Nephron (organoid): ENCODE measurements around the gene MTA2.

Experiments used
- H3K27ac Mint-ChIP-seq, 3 experiments: 2 replicates each; pipeline ENCODE4 v1.8.0; 2020; ENCODE audit warnings: mixed read lengths in 3 of 3, mild to moderate bottlenecking in 2 of 3, moderate library complexity in 1 of 3
- H3K27me3 Mint-ChIP-seq: 2 replicates; pipeline ENCODE4 v1.8.0; 2021; ENCODE audit warnings: low read depth, mild to moderate bottlenecking, moderate library complexity, mixed read lengths
- H3K36me3 Mint-ChIP-seq: 2 replicates; pipeline ENCODE4 v1.8.0; 2020; ENCODE audit warnings: low read depth, mixed read lengths
- H3K4me1 Mint-ChIP-seq: 2 replicates; pipeline ENCODE4 v1.8.0; 2020; ENCODE audit warnings: mixed read lengths
- H3K4me3 Mint-ChIP-seq, 3 experiments: 2 replicates each; pipeline ENCODE4 v1.8.0; 2020; ENCODE audit warnings: mild to moderate bottlenecking in 3 of 3, mixed read lengths in 3 of 3, moderate library complexity in 2 of 3
- H3K9me3 Mint-ChIP-seq: 2 replicates; pipeline ENCODE4 v1.8.0; 2020; ENCODE audit warnings: mixed read lengths
- CTCF ChIP-seq, 3 experiments: fragments of 200-600 bp; sonication (generic); IDR thresholded peaks; one replicate each; pipeline ENCODE4 v1.5.0; 2021; ENCODE audit warnings: antibody characterized with exemption in 3 of 3; ENCODE audit not compliant: unreplicated experiment in 3 of 3

Gene MTA2

GRCh38 chr11:62548545-62549335 lies 52.9 kb downstream of the MTA2 start:
- Mint-ChIP-seq H3K9me3 (no peaks in the 10 kb centered on the region), H3K4me3 (peak overlapping the region; percentile 30 to 88 (median 73)), H3K27ac (peak overlapping the region in 2 of 3 experiments; percentile 90 to 96), H3K36me3 (no peaks in the 10 kb centered on the region), H3K27me3 (peaks cover 15% of the 10 kb centered on the region), H3K4me1 (peaks cover 62% of the 10 kb centered on the region)
- no peak for TF ChIP-seq CTCF (IDR thresholded peaks at IDR 0.05; ENCODE audit: unreplicated experiment in 3 of 3)

GRCh38 chr11:62547691-62548281 lies 53.9 kb downstream of the MTA2 start:
- H3K4me1 Mint-ChIP-seq = peaks cover 61% of the 10 kb centered on the region
- H3K4me3 Mint-ChIP-seq = peak overlapping the region; percentile 87 to 88 (median 87)
- H3K9me3 Mint-ChIP-seq = no peaks in the 10 kb centered on the region
- TF ChIP-seq CTCF (IDR thresholded peaks at IDR 0.05; ENCODE audit: unreplicated experiment in 3 of 3) = no peak
- no peaks in the 10 kb centered on the region for H3K36me3 Mint-ChIP-seq
- H3K27me3 Mint-ChIP-seq = peaks cover 18% of the 10 kb centered on the region
- H3K27ac Mint-ChIP-seq = peak overlapping the region; percentile 90 to 96 (median 93)

GRCh38 chr11:62546929-62547625 lies 54.6 kb downstream of the MTA2 start:
- TF ChIP-seq CTCF (IDR thresholded peaks at IDR 0.05; ENCODE audit: unreplicated experiment in 3 of 3) = no peak
- H3K4me1 Mint-ChIP-seq = peaks cover 61% of the 10 kb centered on the region
- peak overlapping the region; percentile 90 to 96 (median 93) for H3K27ac Mint-ChIP-seq
- peaks cover 18% of the 10 kb centered on the region for H3K27me3 Mint-ChIP-seq
- H3K9me3 Mint-ChIP-seq = no peaks in the 10 kb centered on the region
- H3K36me3 Mint-ChIP-seq = no peaks in the 10 kb centered on the region
- peak overlapping the region; percentile 87 to 88 (median 87) for H3K4me3 Mint-ChIP-seq

- Mint-ChIP-seq H3K27ac (peak within 1 kb of the TSS; percentile 95 to 97 (median 97)), H3K27me3 (peaks cover 18% of the 10 kb centered on the region), H3K4me3 (peak within 1 kb of the TSS; percentile 98 to 100 (median 99)), H3K9me3 (no peaks in the 10 kb centered on the region), H3K36me3 (no peaks in the 10 kb centered on the region), H3K4me1 (peaks cover 61% of the 10 kb centered on the region)
- TF ChIP-seq CTCF (IDR thresholded peaks at IDR 0.05; ENCODE audit: unreplicated experiment in 3 of 3) = no peak
Measured at GRCh38 chr11:62546244-62546928, 55.3 kb downstream of the MTA2 start, which contains the start of gene AHNAK. AHNAK (minus strand) TSS chr11:62546806; CDS start chr11:62536098, 10,708 bp downstream.

GRCh38 chr11:62545437-62546243 lies 56.0 kb downstream of the MTA2 start:
- Mint-ChIP-seq H3K9me3 (no peaks in the 10 kb centered on the region), H3K4me3 (peak overlapping the region; percentile 98 to 100 (median 99)), H3K27ac (peak overlapping the region; percentile 95 to 97 (median 97)), H3K36me3 (no peaks in the 10 kb centered on the region), H3K27me3 (peaks cover 18% of the 10 kb centered on the region), H3K4me1 (peaks cover 65% of the 10 kb centered on the region)
- peak in 1 of 3 experiments; percentile 32 for TF ChIP-seq CTCF (IDR thresholded peaks at IDR 0.05; ENCODE audit: unreplicated experiment in 3 of 3)
